ENCODE measurements around the gene METTL17. TPM values are rescaled to one million over a fixed set of nuclear protein-coding genes. Genes with fewer than 3 reads are reported as not detected.
A peak's percentile ranks its signal among the peaks of the same experiment; 100 is the strongest.

The METTL17 gene
- total RNA-seq, 1 donor from 2014 or later: 62.7 TPM

GRCh38 chr14:21020977-21021545 is 31.3 kb downstream of the METTL17 start:
- peaks cover 30% of the 10 kb centered on the region for H3K4me1 Mint-ChIP-seq (ENCODE audit: unreplicated experiment)
- no peaks in the 10 kb centered on the region for H3K9me3 Mint-ChIP-seq (ENCODE audit: unreplicated experiment)
- no peak for TF ChIP-seq CTCF (IDR thresholded peaks at IDR 0.05; ENCODE audit: unreplicated experiment)
- no peak overlapping the region for H3K27ac Mint-ChIP-seq (ENCODE audit: unreplicated experiment)
- peaks cover 1% of the 10 kb centered on the region for H3K27me3 Mint-ChIP-seq (ENCODE audit: unreplicated experiment)
- H3K36me3 Mint-ChIP-seq (ENCODE audit: low read depth, unreplicated experiment): peaks cover 29% of the 10 kb centered on the region
- no peak for DNase-seq (ENCODE audit: low spot score)
- peak overlapping the region; percentile 39 for H3K4me3 Mint-ChIP-seq (ENCODE audit: unreplicated experiment)

GRCh38 chr14:21022686-21023085 is 32.9 kb downstream of the METTL17 start:
- no peak for TF ChIP-seq CTCF (IDR thresholded peaks at IDR 0.05; ENCODE audit: unreplicated experiment)

GRCh38 chr14:21023174-21023573 is 33.4 kb downstream of the METTL17 start:
- H3K4me1 Mint-ChIP-seq (ENCODE audit: unreplicated experiment): peaks cover 32% of the 10 kb centered on the region

More at GRCh38 chr14:21022686-21023085, 32.9 kb downstream of the METTL17 start:
- peaks cover 19% of the 10 kb centered on the region for H3K36me3 Mint-ChIP-seq (ENCODE audit: low read depth, unreplicated experiment)
- peaks cover 8% of the 10 kb centered on the region for H3K27me3 Mint-ChIP-seq (ENCODE audit: unreplicated experiment)
- H3K9me3 Mint-ChIP-seq (ENCODE audit: unreplicated experiment): no peaks in the 10 kb centered on the region
- peak overlapping the region; percentile 45 for H3K4me3 Mint-ChIP-seq (ENCODE audit: unreplicated experiment)
- peaks cover 32% of the 10 kb centered on the region for H3K4me1 Mint-ChIP-seq (ENCODE audit: unreplicated experiment)
- no peak for DNase-seq (ENCODE audit: low spot score)
- H3K27ac Mint-ChIP-seq (ENCODE audit: unreplicated experiment): peak overlapping the region; percentile 38

GRCh38 chr14:21023817-21024584 is 34.2 kb downstream of the METTL17 start:
- no peak for TF ChIP-seq CTCF (IDR thresholded peaks at IDR 0.05; ENCODE audit: unreplicated experiment)
- Mint-ChIP-seq H3K36me3 (ENCODE audit: low read depth, unreplicated experiment) (peaks cover 18% of the 10 kb centered on the region), H3K27ac (ENCODE audit: unreplicated experiment) (peak overlapping the region; percentile 74), H3K4me3 (ENCODE audit: unreplicated experiment) (peak overlapping the region; percentile 88), H3K9me3 (ENCODE audit: unreplicated experiment) (no peaks in the 10 kb centered on the region), H3K27me3 (ENCODE audit: unreplicated experiment) (peaks cover 10% of the 10 kb centered on the region), H3K4me1 (ENCODE audit: unreplicated experiment) (peaks cover 32% of the 10 kb centered on the region)
- DNase-seq (ENCODE audit: low spot score): no peak

More at GRCh38 chr14:21023174-21023573, 33.4 kb downstream of the METTL17 start:
- Mint-ChIP-seq H3K27me3 (ENCODE audit: unreplicated experiment) (peaks cover 8% of the 10 kb centered on the region), H3K27ac (ENCODE audit: unreplicated experiment) (peak overlapping the region; percentile 74), H3K9me3 (ENCODE audit: unreplicated experiment) (no peaks in the 10 kb centered on the region), H3K4me3 (ENCODE audit: unreplicated experiment) (peak overlapping the region; percentile 45), H3K36me3 (ENCODE audit: low read depth, unreplicated experiment) (peaks cover 18% of the 10 kb centered on the region)
- no peak for TF ChIP-seq CTCF (IDR thresholded peaks at IDR 0.05; ENCODE audit: unreplicated experiment)
- DNase-seq (ENCODE audit: low spot score): peak; percentile 21

Measured in endothelial cell (in vitro differentiated cells).